ENCODE results near the gene FAM117B.

GRCh38 chr2:202642567-202642966 lies 7.8 kb downstream of the FAM117B start:
- TF ChIP-seq POLR2A (IDR thresholded peaks at IDR 0.05; ENCODE audit: low read depth, low read length) (no peak), TAF1 (IDR thresholded peaks at IDR 0.05; ENCODE audit: borderline replicate concordance, low read depth, low read length) (no peak), POLR2AphosphoS5 (IDR thresholded peaks at IDR 0.05; ENCODE audit: low read depth, low read length) (no peak)
